DND-41 (cell line): ENCODE results near the gene MAML3.
A peak's percentile ranks its signal among the peaks of the same experiment; 100 is the strongest.

ENCODE experiments used
- ATAC-seq: fragments of 200-7000 bp; cut with Tn5 transposase; 3 replicates; pipeline ENCODE4 v1.9.1; 2021; ENCODE audit warnings: low read depth; ENCODE audit not compliant: insufficient read depth
- DNase-seq: peaks from one replicate; pipeline ENCODE4 v3.0.0-alpha.2; 2020
- H2AFZ ChIP-seq: 2 replicates; pipeline ENCODE4 v1.6.0; 2012; ENCODE audit warnings: low read depth, low read length
- H3K27ac ChIP-seq: 2 replicates; pipeline ENCODE4 v1.5.1; 2012; ENCODE audit warnings: low read length, inconsistent platforms
- H3K27me3 ChIP-seq: fragments of 200-600 bp; sonication (generic); 2 replicates; pipeline ENCODE4 v1.6.0; 2012; ENCODE audit warnings: low read length, mild to moderate bottlenecking, inconsistent platforms; ENCODE audit not compliant: insufficient read depth, poor library complexity
- H3K36me3 ChIP-seq: 2 replicates; pipeline ENCODE4 v1.5.1; 2012; ENCODE audit warnings: low read length, inconsistent platforms; ENCODE audit not compliant: insufficient read depth
- H3K4me1 ChIP-seq: 2 replicates; pipeline ENCODE4 v1.5.1; 2012; ENCODE audit warnings: mild to moderate bottlenecking, low read length; ENCODE audit not compliant: insufficient read depth
- H3K4me2 ChIP-seq: 2 replicates; pipeline ENCODE4 v1.6.0; 2012; ENCODE audit warnings: mild to moderate bottlenecking, moderate library complexity, low read length, inconsistent platforms; ENCODE audit not compliant: insufficient read depth
- H3K4me3 ChIP-seq, 2 experiments: fragments of 200-600 bp in 1 of 2; shearing (Covaris generic) in 1 of 2; 2 replicates each; pipeline ENCODE4 v1.5.1; 2012 to 2016; ENCODE audit warnings: inconsistent platforms in 2 of 2, low read length in 2 of 2, mild to moderate bottlenecking in 2 of 2, low read depth in 1 of 2, moderate library complexity in 1 of 2
- H3K79me2 ChIP-seq: 2 replicates; pipeline ENCODE4 v1.6.0; 2012; ENCODE audit warnings: low read length, inconsistent platforms; ENCODE audit not compliant: insufficient read depth
- H3K9ac ChIP-seq: 2 replicates; pipeline ENCODE4 v1.6.0; 2012; ENCODE audit warnings: low read depth, mild to moderate bottlenecking, inconsistent platforms, low read length, moderate library complexity
- H3K9me3 ChIP-seq: 2 replicates; pipeline ENCODE4 v1.5.1; 2012; ENCODE audit warnings: low read length, moderate library complexity, mild to moderate bottlenecking, inconsistent platforms; ENCODE audit not compliant: insufficient read depth, severe bottlenecking
- H4K20me1 ChIP-seq: 2 replicates; pipeline ENCODE4 v1.6.0; 2012; ENCODE audit warnings: low read length; ENCODE audit not compliant: insufficient read depth
- EZH2 ChIP-seq: IDR thresholded peaks from 3 replicates; pipeline ENCODE4 v1.6.1; 2012; ENCODE audit warnings: borderline replicate concordance, low read depth, mild to moderate bottlenecking, moderate library complexity, low read length, inconsistent platforms; ENCODE audit not compliant: severe bottlenecking
- TF ChIP-seq, protein P1 (sequence below): IDR thresholded peaks from 2 replicates; pipeline ENCODE4 v1.5.1; 2012; ENCODE audit warnings: borderline replicate concordance, low read length, moderate library complexity, mild to moderate bottlenecking; ENCODE audit not compliant: poor library complexity, severe bottlenecking; ENCODE audit errors: extremely low read depth

The MAML3 gene

DNA sequence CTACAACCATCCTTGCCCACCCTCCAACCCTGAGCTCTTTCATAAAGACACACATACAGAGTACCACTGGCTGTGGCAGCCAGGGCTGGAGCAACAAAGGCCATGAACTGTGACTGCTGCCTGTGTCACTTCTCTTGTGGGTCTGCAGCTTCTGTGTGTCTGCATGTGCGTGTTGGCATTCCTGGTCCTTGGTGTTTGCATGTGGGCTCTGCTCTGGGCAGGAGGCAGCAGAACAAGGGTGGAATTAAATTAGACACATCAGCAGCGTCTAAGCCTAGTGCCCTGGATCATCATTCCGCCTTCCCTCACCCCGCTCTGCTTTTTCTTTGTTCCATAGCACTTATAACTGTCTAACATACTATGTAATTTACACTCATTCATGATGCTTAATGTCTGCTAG lies 330.6 kb downstream of the MAML3 start:
- DNase-seq: no peak
- H3K27ac ChIP-seq: no peak overlapping the region
- no peaks in the 10 kb centered on the region for H3K79me2 ChIP-seq
- H3K9ac ChIP-seq: no peak overlapping the region
- H4K20me1 ChIP-seq: no peaks in the 10 kb centered on the region
- H3K36me3 ChIP-seq: no peaks in the 10 kb centered on the region
- no peaks in the 10 kb centered on the region for H3K9me3 ChIP-seq
- no peak overlapping the region for H2AFZ ChIP-seq
- H3K4me3 ChIP-seq: no peak overlapping the region
- H3K4me1 ChIP-seq: peaks cover 11% of the 10 kb centered on the region
- no peaks in the 10 kb centered on the region for H3K27me3 ChIP-seq
- ATAC-seq: no peak
- no peak overlapping the region for H3K4me2 ChIP-seq
- TF ChIP-seq, protein P1, sequence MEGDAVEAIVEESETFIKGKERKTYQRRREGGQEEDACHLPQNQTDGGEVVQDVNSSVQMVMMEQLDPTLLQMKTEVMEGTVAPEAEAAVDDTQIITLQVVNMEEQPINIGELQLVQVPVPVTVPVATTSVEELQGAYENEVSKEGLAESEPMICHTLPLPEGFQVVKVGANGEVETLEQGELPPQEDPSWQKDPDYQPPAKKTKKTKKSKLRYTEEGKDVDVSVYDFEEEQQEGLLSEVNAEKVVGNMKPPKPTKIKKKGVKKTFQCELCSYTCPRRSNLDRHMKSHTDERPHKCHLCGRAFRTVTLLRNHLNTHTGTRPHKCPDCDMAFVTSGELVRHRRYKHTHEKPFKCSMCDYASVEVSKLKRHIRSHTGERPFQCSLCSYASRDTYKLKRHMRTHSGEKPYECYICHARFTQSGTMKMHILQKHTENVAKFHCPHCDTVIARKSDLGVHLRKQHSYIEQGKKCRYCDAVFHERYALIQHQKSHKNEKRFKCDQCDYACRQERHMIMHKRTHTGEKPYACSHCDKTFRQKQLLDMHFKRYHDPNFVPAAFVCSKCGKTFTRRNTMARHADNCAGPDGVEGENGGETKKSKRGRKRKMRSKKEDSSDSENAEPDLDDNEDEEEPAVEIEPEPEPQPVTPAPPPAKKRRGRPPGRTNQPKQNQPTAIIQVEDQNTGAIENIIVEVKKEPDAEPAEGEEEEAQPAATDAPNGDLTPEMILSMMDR: no peak
- no peak for TF ChIP-seq EZH2

GRCh38 chr4:139822391-139822790 lies 331.6 kb downstream of the MAML3 start:
- Histone ChIP-seq H3K4me1 (peaks cover 21% of the 10 kb centered on the region), H4K20me1 (no peaks in the 10 kb centered on the region), H3K9me3 (no peaks in the 10 kb centered on the region), H2AFZ (no peak overlapping the region), H3K79me2 (no peaks in the 10 kb centered on the region), H3K27ac (no peak overlapping the region), H3K27me3 (no peaks in the 10 kb centered on the region), H3K9ac (no peak overlapping the region), H3K4me2 (no peak overlapping the region), H3K36me3 (no peaks in the 10 kb centered on the region), H3K4me3 (no peak overlapping the region)
- DNase-seq (no peak), ATAC-seq (peak; percentile 34; the same call in 1 of the 3 replicates)
- TF ChIP-seq, protein P1: no peak

DNA sequence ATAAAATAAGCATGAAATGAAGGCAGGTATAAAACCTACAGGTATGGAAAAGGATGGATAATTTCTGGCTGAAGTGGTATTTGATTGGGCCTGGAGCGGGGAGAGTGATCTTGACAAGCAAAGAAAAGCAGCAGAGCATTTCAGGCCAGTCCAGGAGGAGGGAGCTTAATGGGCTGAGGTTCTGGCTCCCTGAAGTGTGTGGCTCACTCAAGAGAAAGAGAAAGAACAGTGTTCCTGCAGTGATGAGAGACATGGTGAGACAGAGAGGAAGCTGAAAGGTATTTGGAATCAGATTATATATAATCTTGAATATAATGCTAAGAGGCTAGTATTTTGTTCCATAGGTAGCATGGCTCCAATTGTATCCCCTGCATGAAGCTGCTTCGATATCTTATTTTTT lies 334.9 kb downstream of the MAML3 start:
- ATAC-seq (no peak), DNase-seq (no peak)
- Histone ChIP-seq H3K4me3 (no peak overlapping the region), H3K27me3 (no peaks in the 10 kb centered on the region), H2AFZ (no peak overlapping the region), H3K27ac (no peak overlapping the region), H4K20me1 (no peaks in the 10 kb centered on the region), H3K36me3 (no peaks in the 10 kb centered on the region), H3K9me3 (no peaks in the 10 kb centered on the region), H3K9ac (no peak overlapping the region), H3K4me2 (no peak overlapping the region), H3K79me2 (no peaks in the 10 kb centered on the region), H3K4me1 (peaks cover 29% of the 10 kb centered on the region)
- TF ChIP-seq, protein P1: no peak
- TF ChIP-seq EZH2: no peak
